HepG2 (cell line): ENCODE data around the gene TSTD1. TPM values are rescaled to one million over a fixed set of nuclear protein-coding genes. Genes with fewer than 3 reads are reported as not detected.
A peak's percentile ranks its signal among the peaks of the same experiment; 100 is the strongest.

ENCODE experiments used
- BRD4 ChIP-seq: sonication (generic); formaldehyde crosslinking; IDR thresholded peaks from 2 replicates; pipeline ENCODE4 v1.4.0; 2020; ENCODE audit warnings: missing genetic modification reagents
- ZNF34 ChIP-seq: sonication (generic); formaldehyde crosslinking; IDR thresholded peaks from 2 replicates; pipeline ENCODE4 v1.4.0; 2020; ENCODE audit warnings: mild to moderate bottlenecking, missing genetic modification reagents, borderline replicate concordance
- ZNF441 ChIP-seq: sonication (generic); formaldehyde crosslinking; IDR thresholded peaks from 2 replicates; pipeline ENCODE4 v1.7.0; 2021; ENCODE audit warnings: missing genetic modification reagents, borderline replicate concordance
- ZNF557 ChIP-seq: sonication (generic); formaldehyde crosslinking; IDR thresholded peaks from 2 replicates; pipeline ENCODE4 v1.4.0; 2020; ENCODE audit warnings: missing genetic modification reagents
- ZNF670 ChIP-seq: sonication (generic); formaldehyde crosslinking; IDR thresholded peaks from 2 replicates; pipeline ENCODE4 v1.8.0; 2022; ENCODE audit warnings: mild to moderate bottlenecking, missing genetic modification reagents, borderline replicate concordance
- polyA plus RNA-seq, 8 experiments: library from polyadenylated mRNA; depleted of rRNA in 3 of 8; stranded (reverse) in 7 of 8; unstranded in 1 of 8; fragments of >200 nt; fragmentation: Illumina TruSeq in 4 of 8; extraction: Trizol in 4 of 8; gene quantifications; 2 replicates each; pipeline versions ENCODE4 v1.2.1 to v1.2.3, GENCODE V29; 2011 to 2016; ENCODE audit warnings: low read depth in 4 of 8, missing spikeins in 1 of 8, mixed read lengths in 1 of 8; ENCODE audit not compliant: insufficient read depth in 1 of 8
- total RNA-seq, 5 experiments: library from RNA; depleted of rRNA; stranded (reverse); fragments of >200 nt; fragmentation: Illumina TruSeq; extraction: Trizol; gene quantifications; 2 replicates each; pipeline ENCODE4 v1.2.3, GENCODE V29; 2016; ENCODE audit warnings: low read depth in 1 of 5
- TF ChIP-seq, protein P1 (sequence below): sonication (generic); formaldehyde crosslinking; IDR thresholded peaks from 2 replicates; pipeline ENCODE4 v1.8.1; 2023; ENCODE audit warnings: missing genetic modification reagents, inconsistent platforms, borderline replicate concordance
- TF ChIP-seq, protein P2 (sequence below): sonication (generic); formaldehyde crosslinking; IDR thresholded peaks from 2 replicates; pipeline ENCODE4 v1.4.0; 2020; ENCODE audit warnings: missing genetic modification reagents, borderline replicate concordance
- TF ChIP-seq, protein P3 (sequence below), 2 experiments: sonication (generic) in 1 of 2; formaldehyde crosslinking in 1 of 2; IDR thresholded peaks; 2 replicates each; pipeline versions ENCODE4 v1.4.0 to v1.6.1; 2018 to 2020; ENCODE audit warnings: missing genetic modification reagents in 2 of 2, borderline replicate concordance in 1 of 2, low read depth in 1 of 2, mild to moderate bottlenecking in 1 of 2, missing biosample characterization in 1 of 2
- TF ChIP-seq, protein P4 (sequence below): sonication (generic); IDR thresholded peaks from 2 replicates; pipeline ENCODE4 v1.6.1; 2016; ENCODE audit warnings: low read depth, borderline replicate concordance
- TF ChIP-seq, protein P5 (sequence below): sonication (generic); formaldehyde crosslinking; IDR thresholded peaks from 2 replicates; pipeline ENCODE4 v1.5.0; 2020; ENCODE audit warnings: missing genetic modification reagents
- TF ChIP-seq, protein P6 (sequence below): sonication (generic); formaldehyde crosslinking; IDR thresholded peaks from 2 replicates; pipeline ENCODE4 v1.4.0; 2020; ENCODE audit warnings: missing genetic modification reagents
- TF ChIP-seq, protein P7 (sequence below): IDR thresholded peaks from 2 replicates; pipeline ENCODE4 v1.6.1; 2016; ENCODE audit warnings: low read depth, borderline replicate concordance

Gene TSTD1
- total and polyA plus RNA-seq, 2 of the 13 experiments (the other 11 are each of a cell fraction or from before 2014, with no cell fraction given), result 0.15 to 0.31 TPM

DNA sequence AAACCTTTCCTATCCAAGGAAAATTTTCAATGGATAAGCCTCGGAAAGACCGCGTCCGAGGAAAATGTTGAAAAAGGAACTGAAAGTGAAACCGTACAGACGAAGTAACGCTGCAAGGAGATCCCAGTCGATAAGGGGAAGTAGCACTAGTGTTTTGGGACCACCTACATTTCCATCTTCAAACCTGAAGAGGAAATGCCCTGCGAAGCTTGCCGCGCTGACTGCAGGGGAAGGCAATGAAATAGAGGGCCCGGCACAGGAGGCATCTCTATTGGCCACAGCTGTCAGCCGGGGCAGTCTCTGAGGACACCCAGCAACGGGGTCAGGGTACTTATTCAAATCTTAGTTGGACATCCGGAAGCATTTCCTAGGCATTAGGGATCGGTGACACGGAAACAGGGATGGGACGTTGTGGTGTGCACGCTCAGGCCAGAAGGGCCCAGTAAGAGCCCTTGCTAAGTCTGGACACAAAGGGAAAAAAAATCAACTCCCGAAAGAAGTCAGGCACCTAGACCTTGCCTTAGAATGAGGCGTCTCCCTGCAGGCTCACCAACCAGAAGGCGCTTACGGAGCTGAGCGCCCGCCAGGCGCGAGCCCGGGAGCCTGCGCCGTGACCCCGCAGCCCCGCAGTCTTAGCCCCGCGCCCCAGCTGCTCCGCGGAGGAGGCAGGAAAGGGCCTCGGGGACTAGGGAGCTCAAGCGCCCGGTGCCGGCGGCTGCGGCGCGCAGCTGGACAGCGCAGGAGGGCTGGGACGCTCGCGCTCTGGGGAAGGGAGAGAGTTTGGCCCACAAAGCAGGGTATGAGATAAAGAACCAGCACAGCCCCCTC is 6.4 kb upstream of the TSTD1 start (continued):
- TF ChIP-seq, protein P1, sequence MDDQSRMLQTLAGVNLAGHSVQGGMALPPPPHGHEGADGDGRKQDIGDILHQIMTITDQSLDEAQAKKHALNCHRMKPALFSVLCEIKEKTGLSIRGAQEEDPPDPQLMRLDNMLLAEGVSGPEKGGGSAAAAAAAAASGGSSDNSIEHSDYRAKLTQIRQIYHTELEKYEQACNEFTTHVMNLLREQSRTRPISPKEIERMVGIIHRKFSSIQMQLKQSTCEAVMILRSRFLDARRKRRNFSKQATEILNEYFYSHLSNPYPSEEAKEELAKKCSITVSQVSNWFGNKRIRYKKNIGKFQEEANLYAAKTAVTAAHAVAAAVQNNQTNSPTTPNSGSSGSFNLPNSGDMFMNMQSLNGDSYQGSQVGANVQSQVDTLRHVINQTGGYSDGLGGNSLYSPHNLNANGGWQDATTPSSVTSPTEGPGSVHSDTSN (CRISPR knock-in tag), result 0 out of 2 replicates have a peak, but pooled peaks have one; percentile 19
- TF ChIP-seq, protein P2, sequence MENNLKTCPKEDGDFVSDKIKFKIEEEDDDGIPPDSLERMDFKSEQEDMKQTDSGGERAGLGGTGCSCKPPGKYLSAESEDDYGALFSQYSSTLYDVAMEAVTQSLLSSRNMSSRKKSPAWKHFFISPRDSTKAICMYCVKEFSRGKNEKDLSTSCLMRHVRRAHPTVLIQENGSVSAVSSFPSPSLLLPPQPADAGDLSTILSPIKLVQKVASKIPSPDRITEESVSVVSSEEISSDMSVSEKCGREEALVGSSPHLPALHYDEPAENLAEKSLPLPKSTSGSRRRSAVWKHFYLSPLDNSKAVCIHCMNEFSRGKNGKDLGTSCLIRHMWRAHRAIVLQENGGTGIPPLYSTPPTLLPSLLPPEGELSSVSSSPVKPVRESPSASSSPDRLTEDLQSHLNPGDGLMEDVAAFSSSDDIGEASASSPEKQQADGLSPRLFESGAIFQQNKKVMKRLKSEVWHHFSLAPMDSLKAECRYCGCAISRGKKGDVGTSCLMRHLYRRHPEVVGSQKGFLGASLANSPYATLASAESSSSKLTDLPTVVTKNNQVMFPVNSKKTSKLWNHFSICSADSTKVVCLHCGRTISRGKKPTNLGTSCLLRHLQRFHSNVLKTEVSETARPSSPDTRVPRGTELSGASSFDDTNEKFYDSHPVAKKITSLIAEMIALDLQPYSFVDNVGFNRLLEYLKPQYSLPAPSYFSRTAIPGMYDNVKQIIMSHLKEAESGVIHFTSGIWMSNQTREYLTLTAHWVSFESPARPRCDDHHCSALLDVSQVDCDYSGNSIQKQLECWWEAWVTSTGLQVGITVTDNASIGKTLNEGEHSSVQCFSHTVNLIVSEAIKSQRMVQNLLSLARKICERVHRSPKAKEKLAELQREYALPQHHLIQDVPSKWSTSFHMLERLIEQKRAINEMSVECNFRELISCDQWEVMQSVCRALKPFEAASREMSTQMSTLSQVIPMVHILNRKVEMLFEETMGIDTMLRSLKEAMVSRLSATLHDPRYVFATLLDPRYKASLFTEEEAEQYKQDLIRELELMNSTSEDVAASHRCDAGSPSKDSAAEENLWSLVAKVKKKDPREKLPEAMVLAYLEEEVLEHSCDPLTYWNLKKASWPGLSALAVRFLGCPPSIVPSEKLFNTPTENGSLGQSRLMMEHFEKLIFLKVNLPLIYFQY (CRISPR knock-in tag), result no peak
- TF ChIP-seq BRD4 (CRISPR knock-in tag), result no peak
- TF ChIP-seq, protein P3, sequence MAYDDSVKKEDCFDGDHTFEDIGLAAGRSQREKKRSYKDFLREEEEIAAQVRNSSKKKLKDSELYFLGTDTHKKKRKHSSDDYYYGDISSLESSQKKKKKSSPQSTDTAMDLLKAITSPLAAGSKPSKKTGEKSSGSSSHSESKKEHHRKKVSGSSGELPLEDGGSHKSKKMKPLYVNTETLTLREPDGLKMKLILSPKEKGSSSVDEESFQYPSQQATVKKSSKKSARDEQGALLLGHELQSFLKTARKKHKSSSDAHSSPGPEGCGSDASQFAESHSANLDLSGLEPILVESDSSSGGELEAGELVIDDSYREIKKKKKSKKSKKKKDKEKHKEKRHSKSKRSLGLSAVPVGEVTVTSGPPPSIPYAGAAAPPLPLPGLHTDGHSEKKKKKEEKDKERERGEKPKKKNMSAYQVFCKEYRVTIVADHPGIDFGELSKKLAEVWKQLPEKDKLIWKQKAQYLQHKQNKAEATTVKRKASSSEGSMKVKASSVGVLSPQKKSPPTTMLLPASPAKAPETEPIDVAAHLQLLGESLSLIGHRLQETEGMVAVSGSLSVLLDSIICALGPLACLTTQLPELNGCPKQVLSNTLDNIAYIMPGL (CRISPR knock-in tag; IDR thresholded peaks at IDR 0.05; ENCODE audit: borderline replicate concordance in 1 of 2, low read depth in 1 of 2), result peak in 1 of 2 experiments; percentile 50; a peak in 1 of 4 replicates
- TF ChIP-seq ZNF557, result no peak
- no peak for TF ChIP-seq ZNF441 (CRISPR knock-in tag)
- TF ChIP-seq, protein P4, sequence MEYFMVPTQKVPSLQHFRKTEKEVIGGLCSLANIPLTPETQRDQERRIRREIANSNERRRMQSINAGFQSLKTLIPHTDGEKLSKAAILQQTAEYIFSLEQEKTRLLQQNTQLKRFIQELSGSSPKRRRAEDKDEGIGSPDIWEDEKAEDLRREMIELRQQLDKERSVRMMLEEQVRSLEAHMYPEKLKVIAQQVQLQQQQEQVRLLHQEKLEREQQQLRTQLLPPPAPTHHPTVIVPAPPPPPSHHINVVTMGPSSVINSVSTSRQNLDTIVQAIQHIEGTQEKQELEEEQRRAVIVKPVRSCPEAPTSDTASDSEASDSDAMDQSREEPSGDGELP, result peak; percentile 92
- TF ChIP-seq, protein P5, sequence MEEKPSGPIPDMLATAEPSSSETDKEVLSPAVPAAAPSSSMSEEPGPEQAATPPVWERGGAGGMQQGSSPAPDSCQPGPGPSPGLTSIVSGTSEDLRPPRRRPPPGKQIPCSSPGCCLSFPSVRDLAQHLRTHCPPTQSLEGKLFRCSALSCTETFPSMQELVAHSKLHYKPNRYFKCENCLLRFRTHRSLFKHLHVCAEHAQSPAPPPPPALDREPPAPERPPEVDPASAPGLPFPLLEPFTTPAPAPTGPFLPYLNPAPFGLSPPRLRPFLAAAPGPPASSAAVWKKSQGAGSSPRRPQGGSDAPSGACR (CRISPR knock-in tag), result no peak
- no peak for TF ChIP-seq ZNF34 (CRISPR knock-in tag)
- TF ChIP-seq ZNF670 (CRISPR knock-in tag), result 0 out of 2 replicates have a peak, but pooled peaks have one; percentile 4
- TF ChIP-seq, protein P6, sequence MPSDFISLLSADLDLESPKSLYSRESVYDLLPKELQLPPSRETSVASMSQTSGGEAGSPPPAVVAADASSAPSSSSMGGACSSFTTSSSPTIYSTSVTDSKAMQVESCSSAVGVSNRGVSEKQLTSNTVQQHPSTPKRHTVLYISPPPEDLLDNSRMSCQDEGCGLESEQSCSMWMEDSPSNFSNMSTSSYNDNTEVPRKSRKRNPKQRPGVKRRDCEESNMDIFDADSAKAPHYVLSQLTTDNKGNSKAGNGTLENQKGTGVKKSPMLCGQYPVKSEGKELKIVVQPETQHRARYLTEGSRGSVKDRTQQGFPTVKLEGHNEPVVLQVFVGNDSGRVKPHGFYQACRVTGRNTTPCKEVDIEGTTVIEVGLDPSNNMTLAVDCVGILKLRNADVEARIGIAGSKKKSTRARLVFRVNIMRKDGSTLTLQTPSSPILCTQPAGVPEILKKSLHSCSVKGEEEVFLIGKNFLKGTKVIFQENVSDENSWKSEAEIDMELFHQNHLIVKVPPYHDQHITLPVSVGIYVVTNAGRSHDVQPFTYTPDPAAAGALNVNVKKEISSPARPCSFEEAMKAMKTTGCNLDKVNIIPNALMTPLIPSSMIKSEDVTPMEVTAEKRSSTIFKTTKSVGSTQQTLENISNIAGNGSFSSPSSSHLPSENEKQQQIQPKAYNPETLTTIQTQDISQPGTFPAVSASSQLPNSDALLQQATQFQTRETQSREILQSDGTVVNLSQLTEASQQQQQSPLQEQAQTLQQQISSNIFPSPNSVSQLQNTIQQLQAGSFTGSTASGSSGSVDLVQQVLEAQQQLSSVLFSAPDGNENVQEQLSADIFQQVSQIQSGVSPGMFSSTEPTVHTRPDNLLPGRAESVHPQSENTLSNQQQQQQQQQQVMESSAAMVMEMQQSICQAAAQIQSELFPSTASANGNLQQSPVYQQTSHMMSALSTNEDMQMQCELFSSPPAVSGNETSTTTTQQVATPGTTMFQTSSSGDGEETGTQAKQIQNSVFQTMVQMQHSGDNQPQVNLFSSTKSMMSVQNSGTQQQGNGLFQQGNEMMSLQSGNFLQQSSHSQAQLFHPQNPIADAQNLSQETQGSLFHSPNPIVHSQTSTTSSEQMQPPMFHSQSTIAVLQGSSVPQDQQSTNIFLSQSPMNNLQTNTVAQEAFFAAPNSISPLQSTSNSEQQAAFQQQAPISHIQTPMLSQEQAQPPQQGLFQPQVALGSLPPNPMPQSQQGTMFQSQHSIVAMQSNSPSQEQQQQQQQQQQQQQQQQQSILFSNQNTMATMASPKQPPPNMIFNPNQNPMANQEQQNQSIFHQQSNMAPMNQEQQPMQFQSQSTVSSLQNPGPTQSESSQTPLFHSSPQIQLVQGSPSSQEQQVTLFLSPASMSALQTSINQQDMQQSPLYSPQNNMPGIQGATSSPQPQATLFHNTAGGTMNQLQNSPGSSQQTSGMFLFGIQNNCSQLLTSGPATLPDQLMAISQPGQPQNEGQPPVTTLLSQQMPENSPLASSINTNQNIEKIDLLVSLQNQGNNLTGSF (CRISPR knock-in tag), result no peak
- TF ChIP-seq, protein P7, sequence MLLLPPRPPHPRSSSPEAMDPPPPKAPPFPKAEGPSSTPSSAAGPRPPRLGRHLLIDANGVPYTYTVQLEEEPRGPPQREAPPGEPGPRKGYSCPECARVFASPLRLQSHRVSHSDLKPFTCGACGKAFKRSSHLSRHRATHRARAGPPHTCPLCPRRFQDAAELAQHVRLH (CRISPR knock-in tag), result 0 out of 2 replicates have a peak, but pooled peaks have one; percentile 51
